GM23338 (cell line): ENCODE measurements around the gene DCLK2.
"Not testable (repeated sequence)": the region's sequence is repeated elsewhere in the genome, so short reads cannot be mapped to it uniquely, and the experiment has no call there.

ENCODE experiments used
- POLR2AphosphoS5 ChIP-seq: IDR thresholded peaks from 2 replicates; pipeline ENCODE4 v1.6.1; 2016; ENCODE audit warnings: antibody characterized with exemption, low read depth
- ZNF331 ChIP-seq: fragments of 250-450 bp; sonication (Bioruptor Pico); IDR thresholded peaks from 2 replicates; pipeline ENCODE4 v1.5.0; 2020; ENCODE audit warnings: low read depth, mild to moderate bottlenecking, moderate library complexity
- TF ChIP-seq, protein P1 (sequence below), 2 experiments: fragments of 200-600 bp in 1 of 2; sonication (generic) in 1 of 2; conservative IDR thresholded peaks; 2 replicates each; pipeline versions ENCODE4 v1.5.1 to v1.6.1; 2016 to 2017; ENCODE audit warnings: antibody characterized with exemption in 2 of 2, low read depth in 2 of 2, mild to moderate bottlenecking in 2 of 2, moderate library complexity in 1 of 2

DNA sequence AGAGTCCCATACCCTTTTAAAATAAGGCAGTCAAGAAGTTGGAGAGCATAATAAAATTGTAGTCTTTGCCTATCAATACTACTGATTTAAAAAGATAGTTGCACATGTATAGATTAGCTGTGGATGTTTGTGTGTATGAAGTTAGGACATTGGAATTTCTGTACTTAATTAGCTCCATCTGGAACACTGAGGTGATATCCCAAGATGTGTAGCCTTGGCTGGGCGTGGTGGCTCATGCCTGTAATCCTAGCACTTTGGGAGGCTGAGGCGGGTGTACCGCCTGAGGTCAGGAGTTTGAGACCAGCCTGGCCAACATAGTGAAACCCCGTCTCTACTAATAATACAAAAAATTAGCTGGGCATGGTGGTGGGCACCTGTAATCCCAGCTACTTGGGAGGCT lies 119.0 kb downstream of the DCLK2 start:
- TF ChIP-seq POLR2AphosphoS5, ZNF331: not testable (repeated sequence)
- TF ChIP-seq, protein P1, sequence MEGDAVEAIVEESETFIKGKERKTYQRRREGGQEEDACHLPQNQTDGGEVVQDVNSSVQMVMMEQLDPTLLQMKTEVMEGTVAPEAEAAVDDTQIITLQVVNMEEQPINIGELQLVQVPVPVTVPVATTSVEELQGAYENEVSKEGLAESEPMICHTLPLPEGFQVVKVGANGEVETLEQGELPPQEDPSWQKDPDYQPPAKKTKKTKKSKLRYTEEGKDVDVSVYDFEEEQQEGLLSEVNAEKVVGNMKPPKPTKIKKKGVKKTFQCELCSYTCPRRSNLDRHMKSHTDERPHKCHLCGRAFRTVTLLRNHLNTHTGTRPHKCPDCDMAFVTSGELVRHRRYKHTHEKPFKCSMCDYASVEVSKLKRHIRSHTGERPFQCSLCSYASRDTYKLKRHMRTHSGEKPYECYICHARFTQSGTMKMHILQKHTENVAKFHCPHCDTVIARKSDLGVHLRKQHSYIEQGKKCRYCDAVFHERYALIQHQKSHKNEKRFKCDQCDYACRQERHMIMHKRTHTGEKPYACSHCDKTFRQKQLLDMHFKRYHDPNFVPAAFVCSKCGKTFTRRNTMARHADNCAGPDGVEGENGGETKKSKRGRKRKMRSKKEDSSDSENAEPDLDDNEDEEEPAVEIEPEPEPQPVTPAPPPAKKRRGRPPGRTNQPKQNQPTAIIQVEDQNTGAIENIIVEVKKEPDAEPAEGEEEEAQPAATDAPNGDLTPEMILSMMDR (conservative IDR thresholded peaks at IDR 0.05; ENCODE audit: low read depth in 2 of 2) = not testable (repeated sequence)
